GM18867 (cell line): ENCODE results near the gene ZCWPW1.
"Not testable (repeated sequence)": the region's sequence is repeated elsewhere in the genome, so short reads cannot be mapped to it uniquely, and the experiment has no call there.

ENCODE experiments used
- ATAC-seq: cut with Tn5 transposase; IDR thresholded peaks from one replicate; pipeline ENCODE4 v1.9.1; 2021; ENCODE audit warnings: mild to moderate bottlenecking, moderate library complexity; ENCODE audit not compliant: unreplicated experiment

Gene ZCWPW1

GRCh38 chr7:100455206-100455605 lies 26.7 kb upstream of the ZCWPW1 start:
- ATAC-seq, result no peak

DNA sequence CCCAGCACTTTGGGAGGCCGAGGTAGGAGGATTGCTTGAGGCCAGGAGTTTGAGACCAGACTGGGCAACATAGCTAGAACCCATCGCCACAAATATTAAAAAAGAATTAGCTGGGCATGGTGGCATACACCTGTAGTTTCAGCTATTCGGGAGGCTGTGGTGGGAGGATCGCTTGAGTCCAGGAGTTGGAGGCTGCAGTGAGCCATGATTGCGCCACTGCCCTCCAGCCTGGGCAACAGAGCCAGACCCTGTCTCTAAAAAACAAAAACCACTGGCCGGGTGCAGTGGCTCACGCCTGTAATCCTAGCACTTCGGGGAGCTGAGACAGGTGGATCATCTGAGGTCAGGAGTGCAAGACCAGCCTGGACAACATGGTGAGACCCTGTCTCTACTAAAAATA lies 25.4 kb upstream of the ZCWPW1 start:
- not testable (repeated sequence) for ATAC-seq

- ATAC-seq, result no peak
Observed at GRCh38 chr7:100452513-100452912, 24.0 kb upstream of the ZCWPW1 start.

DNA sequence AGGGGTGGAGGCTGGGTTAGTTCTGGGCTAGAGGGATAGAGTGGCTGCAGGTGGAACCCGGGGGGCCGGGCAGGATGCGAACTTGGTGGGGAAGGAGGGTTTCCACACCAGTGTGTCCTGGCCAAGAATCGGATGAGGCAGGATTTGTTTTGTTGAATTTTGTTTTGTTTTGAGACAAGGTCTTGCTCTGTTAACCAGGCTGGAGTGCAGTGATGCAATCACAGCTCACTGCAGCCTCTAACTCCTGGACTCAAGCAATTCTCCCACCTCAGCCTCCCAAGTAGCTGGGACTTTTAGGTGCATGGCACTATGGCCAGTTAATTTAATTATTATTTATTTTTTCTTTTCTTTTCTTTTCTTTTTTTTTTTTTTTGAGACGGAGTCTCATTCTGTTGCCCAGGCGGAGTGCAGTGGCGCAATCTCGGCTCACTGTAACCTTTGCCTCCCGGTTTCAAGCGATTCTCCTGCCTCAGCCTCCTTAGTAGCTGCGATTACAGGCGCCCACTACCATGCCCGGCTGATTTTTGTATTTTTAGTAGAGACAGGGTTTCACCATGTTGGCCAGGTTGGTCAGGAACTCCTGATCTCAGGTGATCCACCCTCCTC lies 20.8 kb upstream of the ZCWPW1 start:
- ATAC-seq, result no peak

DNA sequence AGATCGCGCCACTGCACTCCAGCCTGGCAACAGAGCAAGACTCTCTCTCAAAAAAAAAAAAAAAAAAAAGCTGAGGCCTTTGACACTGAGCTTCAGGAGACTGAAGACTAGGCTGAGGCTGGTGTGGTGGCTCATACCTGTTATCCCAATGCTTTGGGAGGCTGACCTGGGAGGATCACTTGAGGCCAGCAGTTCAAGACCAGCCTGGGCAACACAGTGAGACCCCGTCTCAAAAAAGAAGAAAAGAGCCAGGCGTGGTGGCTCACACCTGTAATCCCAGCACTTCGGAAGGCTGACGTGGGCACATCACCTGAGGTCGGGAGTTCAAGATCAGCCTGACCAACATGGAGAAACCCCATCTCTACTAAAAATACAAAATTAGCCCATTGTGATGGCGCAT lies 18.9 kb upstream of the ZCWPW1 start:
- not testable (repeated sequence) for ATAC-seq

DNA sequence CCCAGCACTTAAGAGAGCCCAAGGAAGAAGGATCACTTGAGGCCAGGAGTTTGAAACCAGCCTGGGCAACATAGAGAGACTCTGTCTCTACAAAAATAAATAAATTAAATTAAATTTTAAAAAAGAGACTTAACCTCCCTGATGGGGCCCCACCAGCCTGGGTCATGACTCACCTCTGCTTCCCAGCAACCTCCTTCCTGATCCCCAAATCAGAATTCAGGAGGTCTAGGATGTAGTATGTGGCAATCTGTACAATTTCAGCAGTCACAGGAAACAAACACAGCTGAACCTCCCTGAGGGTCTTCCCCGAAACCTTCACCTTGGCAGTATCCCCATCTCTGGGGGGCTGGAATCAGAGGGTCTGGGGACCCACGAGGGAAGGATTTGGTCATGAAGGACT lies 17.5 kb upstream of the ZCWPW1 start:
- no peak for ATAC-seq

DNA sequence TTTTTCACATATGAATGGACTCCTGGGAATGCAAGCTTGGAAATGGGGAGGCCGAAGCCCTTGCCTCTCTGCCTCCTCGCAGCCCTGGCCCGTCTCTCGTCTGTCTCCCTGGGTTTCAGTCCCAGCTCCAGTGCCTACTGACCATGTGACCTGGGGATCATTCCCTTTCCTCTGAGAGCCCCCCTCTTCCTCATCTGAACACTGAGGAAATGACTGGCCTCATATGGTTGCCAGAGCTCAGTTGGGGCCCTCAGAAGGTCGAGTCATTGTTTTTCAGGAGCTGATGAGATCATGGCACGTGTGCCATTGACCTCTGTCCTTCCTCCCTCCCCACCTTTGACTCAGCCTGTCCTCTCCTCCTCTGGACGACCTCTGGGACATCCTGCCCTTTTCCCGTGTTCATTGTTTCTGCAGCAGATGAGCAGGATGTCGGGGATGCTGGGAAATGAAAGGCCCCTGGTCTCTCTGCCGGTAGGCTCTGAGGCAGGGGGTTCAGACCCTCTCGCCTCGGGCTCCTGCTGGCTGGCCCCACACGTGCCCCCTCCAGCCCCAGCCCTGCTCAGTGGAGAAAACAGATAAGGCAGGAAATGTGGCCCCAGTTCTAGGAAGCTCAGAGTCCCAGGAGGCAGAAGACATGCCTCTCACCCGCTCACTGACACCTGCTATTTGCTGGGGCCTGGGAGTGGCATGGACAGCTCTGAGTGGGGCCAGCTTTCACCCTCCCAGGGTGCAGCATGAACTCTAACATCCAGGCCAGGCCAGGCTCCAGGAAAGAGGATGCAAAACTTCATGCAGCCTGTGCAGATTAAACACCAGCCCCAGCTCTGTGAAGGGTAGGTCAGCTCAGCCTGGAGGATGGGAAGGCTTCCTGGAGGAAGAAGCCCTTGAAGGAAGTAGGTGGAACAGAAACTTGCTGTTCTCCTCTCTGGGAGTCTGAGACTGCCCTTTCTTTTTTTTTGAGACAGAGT lies 16.1 kb upstream of the ZCWPW1 start:
- ATAC-seq, result no peak

DNA sequence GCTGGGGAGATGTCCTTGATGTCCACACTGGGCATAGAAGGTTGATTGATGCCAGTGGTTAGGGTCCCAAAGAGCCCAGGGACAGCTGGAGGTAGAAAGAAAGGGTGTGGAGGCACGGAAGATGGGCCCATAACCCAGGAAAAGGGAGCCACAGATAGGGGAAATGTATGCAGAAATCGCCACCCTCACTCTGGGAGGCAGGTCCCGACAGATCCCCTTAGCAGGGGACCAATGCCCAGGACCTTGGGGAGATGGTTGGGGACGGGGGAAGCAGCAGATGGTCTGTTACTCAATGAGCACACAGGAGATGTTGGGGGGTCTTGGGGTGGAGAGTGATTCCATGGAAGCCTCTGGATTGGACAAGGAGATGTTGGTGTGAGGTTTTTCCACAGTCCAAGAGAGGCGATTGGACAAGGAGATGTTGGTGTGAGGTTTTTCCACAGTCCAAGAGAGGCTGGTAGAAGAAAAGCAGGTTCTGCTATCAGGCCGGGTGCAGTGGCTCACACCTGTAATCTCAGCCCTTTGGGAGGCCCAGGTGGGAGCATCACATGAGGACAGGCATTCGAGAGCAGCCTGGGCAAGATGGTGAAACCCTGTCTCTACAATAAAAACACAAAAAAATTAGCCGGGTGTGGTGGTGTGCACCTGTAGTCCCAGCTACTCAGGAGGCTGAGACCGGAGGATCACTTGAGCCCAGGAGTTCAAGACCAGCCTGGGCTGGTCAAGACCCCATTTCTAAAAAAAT lies 14.8 kb upstream of the ZCWPW1 start:
- no peak for ATAC-seq

GRCh38 chr7:100441641-100442535 lies 13.4 kb upstream of the ZCWPW1 start:
- ATAC-seq, result no peak

- not testable (repeated sequence) for ATAC-seq
Observed at GRCh38 chr7:100439244-100439643, 10.7 kb upstream of the ZCWPW1 start.

DNA sequence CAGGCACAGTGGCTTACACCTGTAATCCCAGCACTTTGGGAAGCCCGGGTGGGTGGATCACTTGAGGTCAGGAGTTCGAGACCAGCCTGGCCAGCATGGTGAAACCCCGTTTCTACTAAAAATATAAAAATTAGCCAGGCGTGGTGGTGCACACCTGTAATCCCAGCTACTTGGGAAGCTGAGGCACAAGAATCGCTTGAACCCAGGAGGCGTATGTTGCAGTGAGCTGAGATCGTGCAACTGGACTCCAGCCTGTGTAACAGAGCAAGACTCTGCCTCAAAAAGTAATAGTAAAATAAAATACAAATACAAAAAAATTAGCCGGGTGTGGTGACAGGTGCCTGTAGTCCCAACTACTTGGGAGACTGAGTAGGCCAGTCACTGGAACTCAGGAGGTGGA lies 10.2 kb upstream of the ZCWPW1 start:
- not testable (repeated sequence) for ATAC-seq

- ATAC-seq, result no peak
Observed at GRCh38 chr7:100438172-100438571, 9.7 kb upstream of the ZCWPW1 start.

GRCh38 chr7:100437150-100438100 lies 8.9 kb upstream of the ZCWPW1 start:
- ATAC-seq, result no peak

DNA sequence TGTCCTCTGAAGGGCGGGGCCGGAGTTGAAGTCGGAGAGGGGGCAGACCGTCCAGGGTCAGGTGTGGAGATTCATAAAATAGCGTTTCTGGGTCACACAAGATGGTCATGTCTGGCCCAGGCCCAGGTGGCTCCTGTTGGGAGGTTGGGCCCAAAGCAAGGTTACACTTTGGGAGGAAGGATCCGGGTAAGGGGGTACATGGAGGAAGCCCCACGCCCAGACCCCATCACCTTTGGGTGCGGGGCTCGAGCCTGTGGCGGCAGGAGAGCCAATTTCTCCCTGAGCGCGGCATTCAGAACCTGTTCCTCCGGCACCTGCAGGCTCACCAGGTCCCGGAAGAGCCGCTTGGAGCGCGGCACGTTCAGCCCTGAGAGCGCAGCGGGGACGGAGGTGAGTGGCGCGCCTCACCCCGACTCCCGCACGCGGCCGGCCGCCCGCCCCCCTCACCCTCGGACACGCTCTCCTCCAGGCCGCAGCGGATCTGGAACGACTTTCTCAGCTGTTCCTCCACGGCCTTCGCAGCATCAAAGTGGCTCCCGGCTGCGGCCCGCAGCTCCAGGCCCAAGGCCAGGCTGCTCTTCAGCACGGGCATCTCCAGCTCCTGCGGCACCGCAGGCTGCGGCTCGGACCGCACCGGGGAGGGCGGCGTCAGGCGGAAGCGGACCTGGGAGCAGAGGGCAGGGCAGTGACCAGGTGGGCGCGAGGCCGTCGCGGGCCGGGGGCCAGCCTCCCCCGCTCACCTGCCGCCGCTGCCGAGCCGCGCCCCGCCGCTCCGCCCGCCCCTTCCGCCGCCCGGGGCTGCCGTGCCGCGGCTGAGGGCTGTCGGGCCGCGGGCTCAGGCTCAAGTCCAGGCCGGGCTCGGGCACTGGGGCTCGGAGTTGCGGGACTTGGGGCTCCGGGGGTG lies 7.2 kb upstream of the ZCWPW1 start:
- peak; percentile 28 for ATAC-seq

GRCh38 chr7:100434297-100435144 lies 6.0 kb upstream of the ZCWPW1 start:
- ATAC-seq, result no peak

DNA sequence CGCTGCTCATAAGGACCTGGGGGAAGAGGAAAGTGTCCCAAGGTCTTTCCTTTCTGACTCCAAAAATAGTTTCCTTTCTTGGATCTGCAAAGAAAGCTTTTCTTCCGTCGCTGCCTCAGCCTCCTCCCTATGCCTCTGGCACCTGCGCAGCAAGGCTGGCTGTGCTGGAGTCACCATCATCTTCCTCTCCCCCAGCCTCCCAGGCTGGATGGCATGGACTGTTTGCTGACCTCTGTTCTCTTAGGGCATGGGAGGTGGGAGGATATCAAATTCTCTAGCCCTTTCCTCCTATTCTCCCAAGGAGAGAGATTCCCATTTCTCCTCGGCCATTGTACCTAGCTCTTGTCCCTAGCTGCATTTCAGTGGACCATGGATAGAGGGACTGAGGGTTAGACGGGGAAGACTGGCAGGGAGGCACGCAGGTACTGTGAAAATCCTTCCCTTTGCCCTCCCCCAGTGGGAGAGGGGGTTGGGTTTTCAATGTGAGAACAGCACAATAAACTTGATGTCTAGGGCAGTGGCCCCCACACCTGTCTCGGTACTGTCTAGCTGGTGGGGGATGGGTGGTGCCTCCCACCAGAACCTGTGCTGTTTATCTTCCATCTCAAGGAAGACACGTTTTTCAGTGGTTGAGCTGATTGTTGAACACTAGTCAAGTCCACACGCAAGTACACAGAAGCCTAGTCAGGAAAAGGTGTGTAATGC lies 5.2 kb upstream of the ZCWPW1 start:
- ATAC-seq, result no peak

DNA sequence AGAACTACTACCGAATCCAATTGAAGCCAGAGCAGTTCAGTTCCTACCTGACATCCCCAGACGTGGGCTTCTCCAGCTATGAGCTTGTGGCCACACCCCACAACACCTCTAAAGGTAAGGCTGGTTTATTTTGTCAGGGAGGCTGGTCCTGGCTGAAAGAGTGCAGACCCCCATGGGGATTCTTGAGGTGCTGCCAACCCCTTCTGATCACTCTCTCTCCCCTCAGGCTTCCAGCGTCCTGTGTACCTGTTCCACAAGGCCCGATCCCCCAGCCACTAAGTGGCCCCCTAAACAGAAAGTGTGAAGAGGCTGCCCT lies 4.7 kb upstream of the ZCWPW1 start:
- ATAC-seq, result no peak
